Effector memory CD4-positive, alpha-beta T cell (primary cell): Measurements from ENCODE around the gene RIT2.
"Not testable (repeated sequence)": the region's sequence is repeated elsewhere in the genome, so short reads cannot be mapped to it uniquely, and the experiment has no call there.

Source experiments
- DNase-seq, 3 donors: peaks; one replicate each; pipeline ENCODE4 v3.0.0-alpha.2; 2020
- H3K27ac ChIP-seq: 2 replicates; pipeline ENCODE4 v1.7.0; 2013; ENCODE audit warnings: mild to moderate bottlenecking, low read length, moderate library complexity; ENCODE audit not compliant: insufficient read depth, poor library complexity, severe bottlenecking
- H3K27me3 ChIP-seq: replicated peaks from 2 replicates; pipeline ENCODE4 v1.7.0; 2013; ENCODE audit warnings: mild to moderate bottlenecking, low read length; ENCODE audit not compliant: insufficient read depth, control insufficient read depth, poor library complexity, severe bottlenecking
- H3K36me3 ChIP-seq: 2 replicates; pipeline ENCODE4 v1.7.0; 2013; ENCODE audit warnings: mild to moderate bottlenecking, low read length, moderate library complexity; ENCODE audit not compliant: control insufficient read depth, insufficient read depth
- H3K4me1 ChIP-seq: 2 replicates; pipeline ENCODE4 v1.7.0; 2013; ENCODE audit warnings: low read length, mild to moderate bottlenecking; ENCODE audit not compliant: control insufficient read depth, insufficient read depth, poor library complexity, severe bottlenecking
- H3K4me3 ChIP-seq: 2 replicates; pipeline ENCODE4 v1.7.0; 2013; ENCODE audit warnings: low read length, low read depth, mild to moderate bottlenecking; ENCODE audit not compliant: insufficient read depth, poor library complexity, severe bottlenecking
- H3K9me3 ChIP-seq: 2 replicates; pipeline ENCODE4 v1.7.0; 2013; ENCODE audit warnings: mild to moderate bottlenecking, low read length, moderate library complexity; ENCODE audit not compliant: control insufficient read depth

The RIT2 gene

DNA sequence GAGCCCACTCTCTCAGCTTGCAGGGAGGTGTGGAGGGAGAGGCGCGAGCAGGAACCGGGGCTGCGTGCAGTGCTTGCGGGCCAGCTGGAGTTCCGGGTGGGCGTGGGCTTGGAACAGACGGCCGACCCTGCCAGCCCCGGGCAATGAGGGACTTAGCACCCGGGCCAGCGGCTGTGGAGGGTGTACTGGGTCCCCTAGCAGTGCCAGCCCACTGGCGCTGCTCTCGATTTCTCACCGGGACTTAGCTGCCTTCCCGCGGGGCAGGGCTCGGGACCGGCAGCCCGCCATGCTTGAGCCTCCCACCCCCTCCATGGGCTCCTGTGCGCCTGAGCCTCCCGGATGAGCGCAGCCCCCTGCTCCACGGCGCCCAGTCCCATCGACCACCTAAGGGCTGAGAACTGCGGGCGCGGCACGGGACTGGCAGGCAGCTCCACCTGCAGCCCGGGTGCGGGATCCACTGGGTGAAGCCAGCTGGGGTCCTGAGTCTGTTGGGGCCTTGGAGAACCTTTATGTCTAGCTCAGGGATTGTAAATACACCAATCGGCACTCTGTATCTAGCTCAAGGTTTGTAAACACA, 320.2 kb downstream of the RIT2 start:
- not testable (repeated sequence) for H3K4me3 ChIP-seq, DNase-seq, H3K27ac ChIP-seq, H3K36me3 ChIP-seq, H3K27me3 ChIP-seq, H3K4me1 ChIP-seq, H3K9me3 ChIP-seq

DNA sequence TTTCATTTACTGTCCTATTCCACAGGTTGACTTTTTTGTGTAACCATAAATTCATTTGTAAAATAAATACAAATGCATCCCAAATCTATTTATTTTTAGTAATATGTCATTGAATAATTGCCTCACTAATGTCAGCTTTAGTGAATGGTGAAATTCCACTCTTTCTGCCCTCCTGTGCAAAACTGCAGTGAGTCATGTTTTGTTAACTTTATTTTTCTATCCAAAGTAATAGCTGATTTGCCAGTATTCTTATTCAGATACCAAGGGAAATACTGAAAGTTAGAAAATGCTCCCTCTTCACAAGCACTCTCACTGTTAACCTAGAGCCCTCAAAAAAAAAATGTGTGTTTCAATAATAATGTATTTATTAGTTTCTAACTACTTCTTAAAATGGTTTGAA, 322.8 kb downstream of the RIT2 start:
- no peak overlapping the region for H3K27ac ChIP-seq
- H3K9me3 ChIP-seq = no peaks in the 10 kb centered on the region
- H3K27me3 ChIP-seq = no peaks in the 10 kb centered on the region
- H3K36me3 ChIP-seq = no peaks in the 10 kb centered on the region
- no peak for DNase-seq
- H3K4me3 ChIP-seq = no peak overlapping the region
- no peaks in the 10 kb centered on the region for H3K4me1 ChIP-seq

DNA sequence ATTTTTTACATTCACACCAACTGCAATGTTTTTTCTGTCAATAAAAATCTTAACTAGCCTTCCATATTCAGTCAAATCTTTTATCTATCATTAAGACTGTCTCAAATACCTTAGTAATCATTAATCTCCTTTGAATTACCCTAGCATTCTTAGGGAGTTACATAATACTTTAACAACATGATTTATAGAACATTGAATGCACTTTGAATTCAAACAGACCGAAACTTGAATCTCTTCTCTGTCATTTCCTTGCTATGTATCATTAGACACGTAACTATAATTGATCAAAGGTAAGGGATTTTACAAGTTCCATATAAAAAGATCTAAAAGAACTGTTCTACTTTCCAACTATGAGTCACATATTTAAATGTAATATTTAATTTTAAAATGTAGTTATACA, 330.9 kb downstream of the RIT2 start:
- Histone ChIP-seq H3K36me3 (no peaks in the 10 kb centered on the region), H3K27ac (no peak overlapping the region), H3K4me1 (no peaks in the 10 kb centered on the region), H3K9me3 (no peaks in the 10 kb centered on the region), H3K4me3 (no peak overlapping the region), H3K27me3 (no peaks in the 10 kb centered on the region)
- no peak for DNase-seq

DNA sequence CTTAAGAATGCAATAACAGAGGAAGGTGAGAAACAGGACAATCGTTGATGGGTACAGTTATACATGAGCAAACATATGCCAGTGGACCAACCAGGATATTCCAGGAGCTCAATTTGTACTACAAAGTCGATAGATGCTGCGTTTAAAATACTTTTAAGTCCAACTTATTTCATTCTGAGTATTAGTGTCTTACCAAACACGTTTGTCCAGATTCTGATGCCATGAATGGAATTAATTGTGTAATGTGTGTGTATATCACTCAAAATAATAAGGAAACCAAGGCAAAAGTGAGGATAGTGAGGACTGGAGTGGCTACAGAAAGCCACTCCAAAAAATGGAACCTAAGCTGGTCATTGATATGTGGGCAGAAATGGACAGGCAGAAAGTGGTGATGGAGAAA, 332.6 kb downstream of the RIT2 start:
- no peak for DNase-seq
- no peaks in the 10 kb centered on the region for H3K9me3 ChIP-seq
- H3K27me3 ChIP-seq = no peaks in the 10 kb centered on the region
- H3K4me3 ChIP-seq = no peak overlapping the region
- no peaks in the 10 kb centered on the region for H3K36me3 ChIP-seq
- H3K27ac ChIP-seq = no peak overlapping the region
- H3K4me1 ChIP-seq = no peaks in the 10 kb centered on the region

DNA sequence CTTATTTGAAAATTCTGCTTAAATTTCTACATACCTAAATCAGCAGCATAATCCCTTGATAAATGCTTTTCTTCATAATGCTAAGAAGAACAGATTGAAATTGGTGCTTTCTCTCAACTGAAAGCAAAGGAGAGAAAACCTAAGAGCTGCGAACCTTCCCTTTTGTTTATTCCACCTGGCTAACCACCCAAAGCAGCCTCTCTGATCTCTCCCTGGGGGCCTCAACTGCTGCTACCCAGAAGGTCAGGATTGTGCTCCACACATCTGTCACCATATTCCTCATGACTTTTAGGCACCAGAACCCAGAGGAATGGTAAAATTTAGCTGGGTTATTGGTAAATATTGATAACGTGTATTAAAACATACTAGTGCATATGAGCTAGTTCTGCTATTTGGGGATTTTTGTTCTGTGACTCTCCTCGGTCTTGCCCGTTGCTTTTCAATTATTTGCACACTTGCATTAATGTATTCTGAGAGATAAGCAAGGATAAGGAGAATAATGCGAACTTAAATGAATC, 334.1 kb downstream of the RIT2 start:
- Histone ChIP-seq H3K9me3 (no peaks in the 10 kb centered on the region), H3K36me3 (no peaks in the 10 kb centered on the region), H3K27me3 (no peaks in the 10 kb centered on the region), H3K4me1 (no peaks in the 10 kb centered on the region), H3K27ac (no peak overlapping the region), H3K4me3 (no peak overlapping the region)
- no peak for DNase-seq

DNA sequence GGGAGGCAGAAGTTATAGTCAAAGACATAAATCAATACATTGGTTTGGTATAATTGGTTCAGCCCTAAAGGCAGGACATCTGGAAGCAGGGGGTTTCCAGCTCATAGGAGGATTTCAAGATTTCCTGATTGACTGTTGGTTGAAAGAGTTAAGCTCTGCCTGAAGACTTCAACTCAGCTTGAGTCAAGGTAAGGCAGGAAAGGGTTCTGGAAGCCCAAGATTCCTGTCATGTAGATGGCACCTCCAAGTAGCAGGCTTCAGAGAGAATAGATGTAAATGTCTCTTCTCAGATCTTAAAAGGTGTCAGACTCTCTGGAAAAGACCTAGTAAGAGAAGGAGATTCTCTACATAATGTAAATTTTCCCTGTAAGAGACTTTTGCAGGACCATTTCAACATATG, 335.3 kb downstream of the RIT2 start:
- Histone ChIP-seq H3K36me3 (no peaks in the 10 kb centered on the region), H3K27me3 (no peaks in the 10 kb centered on the region), H3K9me3 (no peaks in the 10 kb centered on the region), H3K4me3 (no peak overlapping the region), H3K4me1 (no peaks in the 10 kb centered on the region), H3K27ac (no peak overlapping the region)
- no peak for DNase-seq

DNA sequence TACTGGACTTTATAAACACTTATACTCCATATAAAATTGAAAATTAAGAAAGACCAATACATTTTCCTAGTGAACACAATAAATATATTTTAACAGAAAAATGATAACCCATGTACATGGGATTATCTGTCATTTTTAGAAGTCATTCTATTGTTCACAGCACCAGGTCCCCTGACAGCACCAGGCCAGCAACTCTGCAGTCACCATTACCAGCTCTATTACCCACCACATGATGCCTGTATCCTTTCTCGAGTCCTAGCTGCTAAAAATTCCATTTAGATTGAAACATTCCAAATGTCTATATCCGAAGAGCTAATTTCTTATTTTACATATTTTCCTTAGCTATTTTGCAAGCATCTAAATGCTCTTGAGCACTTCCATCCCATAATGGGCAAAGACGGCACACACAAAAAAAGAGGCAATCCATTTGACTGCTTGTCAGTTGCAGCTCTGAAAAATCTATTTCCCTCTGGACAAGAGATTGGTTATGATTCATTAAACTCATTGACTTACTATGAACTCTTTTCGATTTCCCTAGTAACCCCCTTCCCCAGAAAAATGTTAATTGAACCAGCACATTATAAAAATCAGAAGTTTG, 336.9 kb downstream of the RIT2 start:
- no peaks in the 10 kb centered on the region for H3K9me3 ChIP-seq

DNA sequence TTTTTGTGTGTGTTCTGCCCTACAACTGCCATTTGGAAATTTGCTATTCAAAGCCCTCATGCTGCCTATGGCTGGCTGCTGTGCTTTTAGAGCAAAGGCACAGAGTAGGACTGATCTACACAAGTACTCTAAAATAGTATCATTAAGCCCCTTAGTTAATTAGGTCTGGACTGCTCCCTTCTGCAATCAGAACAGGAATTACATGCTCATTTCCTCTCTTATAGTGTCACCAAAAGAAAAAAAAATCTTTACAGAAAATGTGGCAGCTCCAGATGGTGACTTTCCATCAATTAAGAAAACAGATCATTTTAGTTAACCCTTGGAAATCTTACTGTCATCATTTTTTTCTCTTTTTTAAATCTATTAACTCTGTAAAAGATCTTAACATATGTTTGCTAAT, 337.5 kb downstream of the RIT2 start:
- Histone ChIP-seq H3K36me3 (no peaks in the 10 kb centered on the region), H3K4me1 (no peaks in the 10 kb centered on the region), H3K27me3 (no peaks in the 10 kb centered on the region), H3K27ac (no peak overlapping the region), H3K4me3 (no peak overlapping the region), H3K9me3 (no peaks in the 10 kb centered on the region)
- DNase-seq = no peak

More for the DNA sequence above, 336.9 kb downstream of the RIT2 start:
- no peak for DNase-seq
- H3K4me1 ChIP-seq = no peaks in the 10 kb centered on the region
- no peaks in the 10 kb centered on the region for H3K36me3 ChIP-seq
- no peak overlapping the region for H3K27ac ChIP-seq
- H3K4me3 ChIP-seq = no peak overlapping the region
- H3K27me3 ChIP-seq = no peaks in the 10 kb centered on the region

DNA sequence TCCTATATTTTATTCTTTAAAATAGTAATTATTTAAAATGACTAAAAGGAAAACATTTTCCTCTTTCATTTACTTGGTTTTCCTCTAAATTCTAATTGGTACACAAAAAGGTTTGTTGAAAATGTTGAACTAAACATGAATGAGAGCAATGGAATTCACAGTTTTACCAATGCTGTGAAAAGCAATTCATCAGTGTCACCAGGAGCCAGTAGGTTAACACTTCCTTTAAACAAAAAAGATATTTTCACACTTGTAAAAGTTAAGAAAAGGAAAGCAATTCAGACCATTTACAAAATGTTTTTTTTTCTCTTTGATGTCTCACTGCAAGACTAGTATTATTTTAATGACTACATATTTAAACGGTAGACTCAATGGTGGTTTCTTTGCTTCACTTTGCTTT, 341.6 kb downstream of the RIT2 start:
- Histone ChIP-seq H3K27ac (no peak overlapping the region), H3K9me3 (no peaks in the 10 kb centered on the region), H3K27me3 (no peaks in the 10 kb centered on the region), H3K36me3 (no peaks in the 10 kb centered on the region), H3K4me3 (no peak overlapping the region), H3K4me1 (no peaks in the 10 kb centered on the region)
- DNase-seq = no peak

DNA sequence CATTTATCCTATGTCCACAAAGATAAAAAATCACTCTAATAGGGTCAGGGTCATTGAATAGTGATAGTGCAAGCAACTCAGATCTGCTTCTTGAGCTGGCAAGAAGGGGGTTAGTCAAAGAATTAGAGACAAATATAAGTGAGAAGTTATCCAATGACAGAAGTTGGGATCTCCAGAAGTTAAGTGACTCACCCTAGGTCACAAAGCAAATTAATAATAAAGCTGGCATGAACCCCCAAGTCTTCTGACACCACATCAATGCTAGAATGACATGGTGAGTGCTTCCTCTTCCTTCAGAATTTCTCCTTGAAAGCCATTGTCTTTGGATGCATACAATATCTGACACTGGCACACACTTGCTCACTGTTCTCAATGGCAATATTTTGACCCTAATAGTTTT, 343.5 kb downstream of the RIT2 start:
- no peak overlapping the region for H3K4me3 ChIP-seq
- no peaks in the 10 kb centered on the region for H3K4me1 ChIP-seq
- no peaks in the 10 kb centered on the region for H3K9me3 ChIP-seq
- DNase-seq = no peak
- no peaks in the 10 kb centered on the region for H3K36me3 ChIP-seq
- H3K27me3 ChIP-seq = no peaks in the 10 kb centered on the region
- no peak overlapping the region for H3K27ac ChIP-seq
